ENCODE results near the gene CGA. TPM values are rescaled to one million over a fixed set of nuclear protein-coding genes. Genes with fewer than 3 reads are reported as not detected.

CGA gene
- total RNA-seq, 1 experiment from 2014 or later: not detected

- no peak for DNase-seq (ENCODE audit: low spot score)
- Histone ChIP-seq H3K27ac (ENCODE audit: low read depth, low read length, poor library complexity, severe bottlenecking) (no peak overlapping the region), H3K27me3 (replicated peaks; ENCODE audit: insufficient read depth, low read depth, low read length, poor library complexity) (peaks cover 11% of the 10 kb centered on the region), H3K4me3 (ENCODE audit: low read depth, low read length, poor library complexity, severe bottlenecking) (no peak overlapping the region), H3K4me1 (ENCODE audit: insufficient read depth, low read length, poor library complexity, severe bottlenecking) (no peaks in the 10 kb centered on the region), H3K36me3 (ENCODE audit: insufficient read depth, low read length, poor library complexity, severe bottlenecking) (no peaks in the 10 kb centered on the region), H3K9me3 (ENCODE audit: low read depth, low read length, poor library complexity, severe bottlenecking) (no peaks in the 10 kb centered on the region)
- POLR2A ChIA-PET (ENCODE audit: low non-redundant PET): no interaction called here
- TF ChIP-seq EZH2 (IDR thresholded peaks at IDR 0.05; ENCODE audit: borderline replicate concordance, low read depth, low read length, poor library complexity, severe bottlenecking): no peak
- TF ChIP-seq CTCF (conservative IDR thresholded peaks at IDR 0.05; ENCODE audit: low read depth, low read length): no peak
- BruUV-seq (replicated peaks): no TSS peak
- intact Hi-C loops (cut with micrococcal nuclease; ENCODE audit: unreplicated experiment): no loop called here
- CTCF ChIA-PET: no interaction called here
Measured at GRCh38 chr6:87101067-87101466, 6.2 kb upstream of the CGA start.

GRCh38 chr6:87100216-87100615, 5.3 kb upstream of the CGA start:
- Histone ChIP-seq H3K27ac (ENCODE audit: low read depth, low read length, poor library complexity, severe bottlenecking) (no peak overlapping the region), H3K27me3 (replicated peaks; ENCODE audit: insufficient read depth, low read depth, low read length, poor library complexity) (peaks cover 11% of the 10 kb centered on the region), H3K36me3 (ENCODE audit: insufficient read depth, low read length, poor library complexity, severe bottlenecking) (no peaks in the 10 kb centered on the region), H3K4me1 (ENCODE audit: insufficient read depth, low read length, poor library complexity, severe bottlenecking) (no peaks in the 10 kb centered on the region), H3K4me3 (ENCODE audit: low read depth, low read length, poor library complexity, severe bottlenecking) (no peak overlapping the region), H3K9me3 (ENCODE audit: low read depth, low read length, poor library complexity, severe bottlenecking) (no peaks in the 10 kb centered on the region)
- CTCF ChIA-PET: no interaction called here
- DNase-seq (ENCODE audit: low spot score): no peak
- intact Hi-C loops (cut with micrococcal nuclease; ENCODE audit: unreplicated experiment): no loop called here
- POLR2A ChIA-PET (ENCODE audit: low non-redundant PET): no interaction called here
- TF ChIP-seq EZH2 (IDR thresholded peaks at IDR 0.05; ENCODE audit: borderline replicate concordance, low read depth, low read length, poor library complexity, severe bottlenecking) (no peak), CTCF (conservative IDR thresholded peaks at IDR 0.05; ENCODE audit: low read depth, low read length) (no peak)
- BruUV-seq (replicated peaks): no TSS peak

- POLR2A ChIA-PET (ENCODE audit: low non-redundant PET): no interaction called here
- TF ChIP-seq EZH2 (IDR thresholded peaks at IDR 0.05; ENCODE audit: borderline replicate concordance, low read depth, low read length, poor library complexity, severe bottlenecking) (no peak), CTCF (conservative IDR thresholded peaks at IDR 0.05; ENCODE audit: low read depth, low read length) (no peak)
- no peak for DNase-seq (ENCODE audit: low spot score)
- H3K27ac ChIP-seq (ENCODE audit: low read depth, low read length, poor library complexity, severe bottlenecking): no peak overlapping the region
- peaks cover 11% of the 10 kb centered on the region for H3K27me3 ChIP-seq (replicated peaks; ENCODE audit: insufficient read depth, low read depth, low read length, poor library complexity)
- no TSS peak for BruUV-seq (replicated peaks)
- H3K4me1 ChIP-seq (ENCODE audit: insufficient read depth, low read length, poor library complexity, severe bottlenecking): no peaks in the 10 kb centered on the region
- intact Hi-C loops (cut with micrococcal nuclease; ENCODE audit: unreplicated experiment): no loop called here
- no peaks in the 10 kb centered on the region for H3K9me3 ChIP-seq (ENCODE audit: low read depth, low read length, poor library complexity, severe bottlenecking)
- H3K36me3 ChIP-seq (ENCODE audit: insufficient read depth, low read length, poor library complexity, severe bottlenecking): no peaks in the 10 kb centered on the region
- H3K4me3 ChIP-seq (ENCODE audit: low read depth, low read length, poor library complexity, severe bottlenecking): no peak overlapping the region
- CTCF ChIA-PET: no interaction called here
Measured at GRCh38 chr6:87099472-87099871, 4.6 kb upstream of the CGA start.
